ENCODE results near the gene CA5A.

- TF ChIP-seq ISX (CRISPR knock-in tag; conservative IDR thresholded peaks at IDR 0.05) (no peak), GABPB1 (CRISPR knock-in tag; IDR thresholded peaks at IDR 0.05) (no peak; the same call in 1 of the 2 replicates), CCAR2 (optimal IDR thresholded peaks at IDR 0.05; ENCODE audit: low read depth, low read length) (no peak), PCBP1 (IDR thresholded peaks at IDR 0.05; ENCODE audit: borderline replicate concordance, low read depth, low read length) (no peak), PHF20 (CRISPR knock-in tag; IDR thresholded peaks at IDR 0.05) (no peak), ESRRA (CRISPR knock-in tag; IDR thresholded peaks at IDR 0.05; ENCODE audit: low read depth) (no peak), ZHX1 (CRISPR knock-in tag; IDR thresholded peaks at IDR 0.05; ENCODE audit: low read depth) (no peak)
- TF ChIP-seq, protein P1, sequence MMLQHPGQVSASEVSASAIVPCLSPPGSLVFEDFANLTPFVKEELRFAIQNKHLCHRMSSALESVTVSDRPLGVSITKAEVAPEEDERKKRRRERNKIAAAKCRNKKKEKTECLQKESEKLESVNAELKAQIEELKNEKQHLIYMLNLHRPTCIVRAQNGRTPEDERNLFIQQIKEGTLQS (CRISPR knock-in tag; IDR thresholded peaks at IDR 0.05), result no peak
- TF ChIP-seq, protein P2, sequence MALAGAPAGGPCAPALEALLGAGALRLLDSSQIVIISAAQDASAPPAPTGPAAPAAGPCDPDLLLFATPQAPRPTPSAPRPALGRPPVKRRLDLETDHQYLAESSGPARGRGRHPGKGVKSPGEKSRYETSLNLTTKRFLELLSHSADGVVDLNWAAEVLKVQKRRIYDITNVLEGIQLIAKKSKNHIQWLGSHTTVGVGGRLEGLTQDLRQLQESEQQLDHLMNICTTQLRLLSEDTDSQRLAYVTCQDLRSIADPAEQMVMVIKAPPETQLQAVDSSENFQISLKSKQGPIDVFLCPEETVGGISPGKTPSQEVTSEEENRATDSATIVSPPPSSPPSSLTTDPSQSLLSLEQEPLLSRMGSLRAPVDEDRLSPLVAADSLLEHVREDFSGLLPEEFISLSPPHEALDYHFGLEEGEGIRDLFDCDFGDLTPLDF (CRISPR knock-in tag; IDR thresholded peaks at IDR 0.05), result no peak
These were observed 82.0 kb downstream of the CA5A start for GRCh38 chr16:87854053-87854906.
